HepG2 (cell line): Measurements from ENCODE around the gene UACA. TPM values are rescaled to one million over a fixed set of nuclear protein-coding genes. Genes with fewer than 3 reads are reported as not detected.

ENCODE experiments used
- ARNT ChIP-seq: fragments of 450-650 bp; IDR thresholded peaks from 2 replicates; pipeline ENCODE4 v1.6.1; 2017
- BRCA1 ChIP-seq: sonication (generic); formaldehyde crosslinking; IDR thresholded peaks from 2 replicates; pipeline ENCODE4 v1.4.0; 2020; ENCODE audit warnings: missing genetic modification reagents
- CCAR2 ChIP-seq: fragments of 200-400 bp; formaldehyde crosslinking; optimal IDR thresholded peaks from 2 replicates; pipeline ENCODE3; 2018; ENCODE audit warnings: low read depth, mild to moderate bottlenecking, low read length, moderate library complexity
- ESRRA ChIP-seq: sonication (generic); formaldehyde crosslinking; IDR thresholded peaks from 2 replicates; pipeline ENCODE4 v1.5.1; 2020; ENCODE audit warnings: mild to moderate bottlenecking, low read depth, missing genetic modification reagents
- FOSL2 ChIP-seq: sonication (generic); formaldehyde crosslinking; IDR thresholded peaks from 2 replicates; pipeline ENCODE4 v1.4.0; 2020; ENCODE audit warnings: missing genetic modification reagents
- FOXO1 ChIP-seq: sonication (generic); formaldehyde crosslinking; IDR thresholded peaks from 2 replicates; pipeline ENCODE4 v1.4.0; 2020; ENCODE audit warnings: missing genetic modification reagents
- HNF4G ChIP-seq, 2 experiments: sonication (generic) in 1 of 2; formaldehyde crosslinking in 1 of 2; IDR thresholded peaks; 2 replicates each; pipeline versions ENCODE4 v1.4.0 to v1.6.1; 2011 to 2020; ENCODE audit warnings: borderline replicate concordance in 2 of 2, low read depth in 2 of 2, mild to moderate bottlenecking in 2 of 2, low read length in 1 of 2, missing genetic modification reagents in 1 of 2, moderate library complexity in 1 of 2
- JUN ChIP-seq: sonication (generic); formaldehyde crosslinking; IDR thresholded peaks from 2 replicates; pipeline ENCODE4 v1.4.0; 2020; ENCODE audit warnings: mild to moderate bottlenecking, missing genetic modification reagents
- JUNB ChIP-seq: sonication (generic); formaldehyde crosslinking; IDR thresholded peaks from 2 replicates; pipeline ENCODE4 v1.8.0; 2022; ENCODE audit warnings: missing genetic modification reagents, mild to moderate bottlenecking, borderline replicate concordance
- JUND ChIP-seq: sonication (generic); formaldehyde crosslinking; IDR thresholded peaks from 2 replicates; pipeline ENCODE4 v1.8.0; 2022; ENCODE audit warnings: mild to moderate bottlenecking, missing genetic modification reagents
- NCOA5 ChIP-seq: sonication (generic); formaldehyde crosslinking; IDR thresholded peaks from 2 replicates; pipeline ENCODE4 v1.4.0; 2020; ENCODE audit warnings: missing genetic modification reagents
- RCOR2 ChIP-seq: IDR thresholded peaks from 2 replicates; pipeline ENCODE4 v1.6.1; 2016; ENCODE audit warnings: missing biosample characterization, missing genetic modification reagents
- SAP130 ChIP-seq: IDR thresholded peaks from 2 replicates; pipeline ENCODE4 v1.6.1; 2016; ENCODE audit warnings: low read depth
- SNAPC2 ChIP-seq: sonication (generic); formaldehyde crosslinking; IDR thresholded peaks from 2 replicates; pipeline ENCODE4 v1.8.1; 2022; ENCODE audit warnings: mild to moderate bottlenecking, missing genetic modification reagents
- SOX13 ChIP-seq, 3 experiments: fragments of 450-650 bp in 1 of 3; sonication (generic) in 1 of 3; formaldehyde crosslinking in 1 of 3; IDR thresholded peaks in 2 of 3; conservative IDR thresholded peaks in 1 of 3; 2 replicates each; pipeline versions ENCODE4 v1.5.0 to v1.6.1; 2016 to 2020; ENCODE audit warnings: antibody characterized with exemption in 1 of 3, mild to moderate bottlenecking in 1 of 3, missing compliant biosample characterization in 1 of 3, missing genetic modification reagents in 1 of 3, moderate library complexity in 1 of 3
- TGIF2 ChIP-seq: IDR thresholded peaks from 2 replicates; pipeline ENCODE4 v1.6.1; 2016; ENCODE audit warnings: control low read depth, missing compliant biosample characterization
- ZNF10 ChIP-seq: sonication (generic); formaldehyde crosslinking; IDR thresholded peaks from 2 replicates; pipeline ENCODE4 v1.4.0; 2020; ENCODE audit warnings: mild to moderate bottlenecking, low read depth, missing genetic modification reagents, borderline replicate concordance
- ZNF556 ChIP-seq: sonication (generic); formaldehyde crosslinking; IDR thresholded peaks from 2 replicates; pipeline ENCODE4 v1.4.0; 2020; ENCODE audit warnings: mild to moderate bottlenecking, missing genetic modification reagents, borderline replicate concordance
- ZNF816 ChIP-seq: sonication (generic); formaldehyde crosslinking; IDR thresholded peaks from 2 replicates; pipeline ENCODE4 v1.8.0; 2022; ENCODE audit warnings: missing genetic modification reagents, mild to moderate bottlenecking, borderline replicate concordance
- polyA plus RNA-seq, 8 experiments: library from polyadenylated mRNA; depleted of rRNA in 3 of 8; stranded (reverse) in 7 of 8; unstranded in 1 of 8; fragments of >200 nt; fragmentation: Illumina TruSeq in 4 of 8; extraction: Trizol in 4 of 8; gene quantifications; 2 replicates each; pipeline versions ENCODE4 v1.2.1 to v1.2.3, GENCODE V29; 2011 to 2016; ENCODE audit warnings: low read depth in 4 of 8, missing spikeins in 1 of 8, mixed read lengths in 1 of 8; ENCODE audit not compliant: insufficient read depth in 1 of 8
- total RNA-seq, 5 experiments: library from RNA; depleted of rRNA; stranded (reverse); fragments of >200 nt; fragmentation: Illumina TruSeq; extraction: Trizol; gene quantifications; 2 replicates each; pipeline ENCODE4 v1.2.3, GENCODE V29; 2016; ENCODE audit warnings: low read depth in 1 of 5
- TF ChIP-seq, protein P1 (sequence below): sonication (generic); formaldehyde crosslinking; IDR thresholded peaks from 2 replicates; pipeline ENCODE4 v1.5.1; 2020; ENCODE audit warnings: mild to moderate bottlenecking, moderate library complexity, missing genetic modification reagents
- TF ChIP-seq, protein P2 (sequence below): IDR thresholded peaks from 2 replicates; pipeline ENCODE4 v1.6.1; 2016; ENCODE audit warnings: low read depth
- TF ChIP-seq, protein P3 (sequence below): sonication (generic); formaldehyde crosslinking; IDR thresholded peaks from 2 replicates; pipeline ENCODE4 v1.8.0; 2023; ENCODE audit warnings: mild to moderate bottlenecking, missing genetic modification reagents
- TF ChIP-seq, protein P4 (sequence below): sonication (generic); formaldehyde crosslinking; IDR thresholded peaks from 2 replicates; pipeline ENCODE4 v1.8.0; 2022; ENCODE audit warnings: mild to moderate bottlenecking, missing genetic modification reagents

Gene UACA
- total and polyA plus RNA-seq, 2 of the 13 experiments (the other 11 are each of a cell fraction or from before 2014, with no cell fraction given): 17.8 to 39.2 TPM

DNA sequence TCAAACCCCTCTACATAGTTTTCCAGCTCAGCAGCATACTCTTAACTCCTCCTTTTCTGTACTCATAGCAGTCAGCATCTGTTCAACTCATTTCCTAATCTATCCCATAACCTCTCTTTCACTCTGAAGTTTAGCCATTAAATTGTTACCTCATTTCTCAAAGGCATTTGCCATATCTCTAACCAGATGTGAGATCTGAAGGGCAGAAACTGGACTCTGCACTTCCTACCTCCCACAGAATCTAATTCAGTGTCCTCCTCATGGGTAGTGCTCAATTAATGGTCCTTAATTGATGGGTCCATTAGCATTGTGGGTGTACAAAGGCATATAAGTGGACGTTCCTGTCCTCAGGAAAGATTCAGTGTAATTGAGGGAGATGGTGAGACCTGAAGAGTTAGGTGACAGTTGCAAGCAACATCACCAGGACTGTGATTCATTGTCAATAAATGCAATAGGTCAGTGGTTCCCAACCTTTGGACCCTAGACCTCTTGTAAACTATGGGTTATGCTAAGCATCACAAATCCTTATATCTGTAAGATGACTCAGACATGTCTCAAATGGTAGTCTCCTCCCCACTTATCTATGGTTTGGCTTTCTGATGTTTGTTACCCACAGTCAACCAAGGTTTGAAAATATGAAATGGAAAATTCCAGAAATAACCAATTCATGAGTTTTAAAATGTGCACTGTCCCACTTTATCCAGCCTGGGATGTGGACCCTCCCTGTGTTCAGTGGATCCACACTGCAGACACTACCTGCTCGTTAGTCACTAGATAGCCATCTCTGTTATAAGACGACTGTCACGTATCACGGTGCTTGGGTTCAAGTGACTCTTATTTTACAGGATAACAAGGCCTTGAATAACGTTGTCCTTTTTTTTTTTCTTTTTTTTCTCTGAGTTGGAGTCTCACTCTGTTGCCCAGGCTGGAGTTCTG lies 25.0 kb upstream of the UACA start (continued):
- TF ChIP-seq ZNF10 (CRISPR knock-in tag) (no peak), SNAPC2 (CRISPR knock-in tag) (0 out of 2 replicates have a peak, but pooled peaks have one; percentile 45), ESRRA (CRISPR knock-in tag) (0 out of 2 replicates have a peak, but pooled peaks have one; percentile 21), RCOR2 (CRISPR knock-in tag) (0 out of 2 replicates have a peak, but pooled peaks have one; percentile 20), ARNT (no peak), SAP130 (CRISPR knock-in tag) (peak; percentile 67), ZNF556 (CRISPR knock-in tag) (no peak; the same call in 1 of the 2 replicates), ZNF816 (CRISPR knock-in tag) (no peak), HNF4G (IDR thresholded peaks at IDR 0.05; ENCODE audit: borderline replicate concordance, low read depth, low read length) (peak; percentile 70; the same call in 1 of the 2 replicates), HNF4G (CRISPR knock-in tag; IDR thresholded peaks at IDR 0.05; ENCODE audit: borderline replicate concordance, low read depth) (peak; percentile 51; the same call in 1 of the 2 replicates), NCOA5 (no peak), JUND (peak; percentile 80; the same call in 1 of the 2 replicates), JUN (CRISPR knock-in tag) (peak; percentile 91), SOX13 (IDR thresholded peaks at IDR 0.05) (no peak), SOX13 (CRISPR knock-in tag; conservative IDR thresholded peaks at IDR 0.05 in 1 of 2, IDR thresholded peaks at IDR 0.05 in 1 of 2) (peak in 1 of 2 experiments; percentile 55; a peak in 1 of 4 replicates), JUNB (peak; percentile 84), TGIF2 (CRISPR knock-in tag) (0 out of 2 replicates have a peak, but pooled peaks have one; percentile 20), CCAR2 (no peak), BRCA1 (CRISPR knock-in tag) (no peak), FOSL2 (CRISPR knock-in tag) (peak; percentile 99), FOXO1 (CRISPR knock-in tag) (peak; percentile 35; the same call in 1 of the 2 replicates)
- TF ChIP-seq, protein P1, sequence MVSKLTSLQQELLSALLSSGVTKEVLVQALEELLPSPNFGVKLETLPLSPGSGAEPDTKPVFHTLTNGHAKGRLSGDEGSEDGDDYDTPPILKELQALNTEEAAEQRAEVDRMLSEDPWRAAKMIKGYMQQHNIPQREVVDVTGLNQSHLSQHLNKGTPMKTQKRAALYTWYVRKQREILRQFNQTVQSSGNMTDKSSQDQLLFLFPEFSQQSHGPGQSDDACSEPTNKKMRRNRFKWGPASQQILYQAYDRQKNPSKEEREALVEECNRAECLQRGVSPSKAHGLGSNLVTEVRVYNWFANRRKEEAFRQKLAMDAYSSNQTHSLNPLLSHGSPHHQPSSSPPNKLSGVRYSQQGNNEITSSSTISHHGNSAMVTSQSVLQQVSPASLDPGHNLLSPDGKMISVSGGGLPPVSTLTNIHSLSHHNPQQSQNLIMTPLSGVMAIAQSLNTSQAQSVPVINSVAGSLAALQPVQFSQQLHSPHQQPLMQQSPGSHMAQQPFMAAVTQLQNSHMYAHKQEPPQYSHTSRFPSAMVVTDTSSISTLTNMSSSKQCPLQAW (CRISPR knock-in tag): 0 out of 2 replicates have a peak, but pooled peaks have one; percentile 39
- TF ChIP-seq, protein P2, sequence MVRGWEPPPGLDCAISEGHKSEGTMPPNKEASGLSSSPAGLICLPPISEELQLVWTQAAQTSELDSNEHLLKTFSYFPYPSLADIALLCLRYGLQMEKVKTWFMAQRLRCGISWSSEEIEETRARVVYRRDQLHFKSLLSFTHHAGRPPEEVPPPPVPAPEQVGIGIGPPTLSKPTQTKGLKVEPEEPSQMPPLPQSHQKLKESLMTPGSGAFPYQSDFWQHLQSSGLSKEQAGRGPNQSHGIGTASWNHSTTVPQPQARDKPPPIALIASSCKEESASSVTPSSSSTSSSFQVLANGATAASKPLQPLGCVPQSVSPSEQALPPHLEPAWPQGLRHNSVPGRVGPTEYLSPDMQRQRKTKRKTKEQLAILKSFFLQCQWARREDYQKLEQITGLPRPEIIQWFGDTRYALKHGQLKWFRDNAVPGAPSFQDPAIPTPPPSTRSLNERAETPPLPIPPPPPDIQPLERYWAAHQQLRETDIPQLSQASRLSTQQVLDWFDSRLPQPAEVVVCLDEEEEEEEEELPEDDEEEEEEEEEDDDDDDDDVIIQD (CRISPR knock-in tag): peak; percentile 44; the same call in 1 of the 2 replicates
- TF ChIP-seq, protein P3, sequence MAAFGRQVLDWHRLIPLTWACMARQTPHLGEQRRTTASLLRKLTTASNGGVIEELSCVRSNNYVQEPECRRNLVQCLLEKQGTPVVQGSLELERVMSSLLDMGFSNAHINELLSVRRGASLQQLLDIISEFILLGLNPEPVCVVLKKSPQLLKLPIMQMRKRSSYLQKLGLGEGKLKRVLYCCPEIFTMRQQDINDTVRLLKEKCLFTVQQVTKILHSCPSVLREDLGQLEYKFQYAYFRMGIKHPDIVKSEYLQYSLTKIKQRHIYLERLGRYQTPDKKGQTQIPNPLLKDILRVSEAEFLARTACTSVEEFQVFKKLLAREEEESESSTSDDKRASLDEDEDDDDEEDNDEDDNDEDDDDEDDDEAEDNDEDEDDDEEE: no peak
- TF ChIP-seq, protein P4, sequence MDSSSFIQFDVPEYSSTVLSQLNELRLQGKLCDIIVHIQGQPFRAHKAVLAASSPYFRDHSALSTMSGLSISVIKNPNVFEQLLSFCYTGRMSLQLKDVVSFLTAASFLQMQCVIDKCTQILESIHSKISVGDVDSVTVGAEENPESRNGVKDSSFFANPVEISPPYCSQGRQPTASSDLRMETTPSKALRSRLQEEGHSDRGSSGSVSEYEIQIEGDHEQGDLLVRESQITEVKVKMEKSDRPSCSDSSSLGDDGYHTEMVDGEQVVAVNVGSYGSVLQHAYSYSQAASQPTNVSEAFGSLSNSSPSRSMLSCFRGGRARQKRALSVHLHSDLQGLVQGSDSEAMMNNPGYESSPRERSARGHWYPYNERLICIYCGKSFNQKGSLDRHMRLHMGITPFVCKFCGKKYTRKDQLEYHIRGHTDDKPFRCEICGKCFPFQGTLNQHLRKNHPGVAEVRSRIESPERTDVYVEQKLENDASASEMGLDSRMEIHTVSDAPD (CRISPR knock-in tag): peak; percentile 79; the same call in 1 of the 2 replicates
